DND-41 (cell line): ENCODE results near the gene FOXP1.

ENCODE experiments used
- ATAC-seq: fragments of 200-7000 bp; cut with Tn5 transposase; 3 replicates; pipeline ENCODE4 v1.9.1; 2021; ENCODE audit warnings: low read depth; ENCODE audit not compliant: insufficient read depth
- DNase-seq: peaks from one replicate; pipeline ENCODE4 v3.0.0-alpha.2; 2020
- H2AFZ ChIP-seq: 2 replicates; pipeline ENCODE4 v1.6.0; 2012; ENCODE audit warnings: low read depth, low read length
- H3K27ac ChIP-seq: 2 replicates; pipeline ENCODE4 v1.5.1; 2012; ENCODE audit warnings: low read length, inconsistent platforms
- H3K27me3 ChIP-seq: fragments of 200-600 bp; sonication (generic); 2 replicates; pipeline ENCODE4 v1.6.0; 2012; ENCODE audit warnings: low read length, mild to moderate bottlenecking, inconsistent platforms; ENCODE audit not compliant: insufficient read depth, poor library complexity
- H3K36me3 ChIP-seq: 2 replicates; pipeline ENCODE4 v1.5.1; 2012; ENCODE audit warnings: low read length, inconsistent platforms; ENCODE audit not compliant: insufficient read depth
- H3K4me1 ChIP-seq: 2 replicates; pipeline ENCODE4 v1.5.1; 2012; ENCODE audit warnings: mild to moderate bottlenecking, low read length; ENCODE audit not compliant: insufficient read depth
- H3K4me2 ChIP-seq: 2 replicates; pipeline ENCODE4 v1.6.0; 2012; ENCODE audit warnings: mild to moderate bottlenecking, moderate library complexity, low read length, inconsistent platforms; ENCODE audit not compliant: insufficient read depth
- H3K4me3 ChIP-seq, 2 experiments: fragments of 200-600 bp in 1 of 2; shearing (Covaris generic) in 1 of 2; 2 replicates each; pipeline ENCODE4 v1.5.1; 2012 to 2016; ENCODE audit warnings: inconsistent platforms in 2 of 2, low read length in 2 of 2, mild to moderate bottlenecking in 2 of 2, low read depth in 1 of 2, moderate library complexity in 1 of 2
- H3K79me2 ChIP-seq: 2 replicates; pipeline ENCODE4 v1.6.0; 2012; ENCODE audit warnings: low read length, inconsistent platforms; ENCODE audit not compliant: insufficient read depth
- H3K9ac ChIP-seq: 2 replicates; pipeline ENCODE4 v1.6.0; 2012; ENCODE audit warnings: low read depth, mild to moderate bottlenecking, inconsistent platforms, low read length, moderate library complexity
- H3K9me3 ChIP-seq: 2 replicates; pipeline ENCODE4 v1.5.1; 2012; ENCODE audit warnings: low read length, moderate library complexity, mild to moderate bottlenecking, inconsistent platforms; ENCODE audit not compliant: insufficient read depth, severe bottlenecking
- H4K20me1 ChIP-seq: 2 replicates; pipeline ENCODE4 v1.6.0; 2012; ENCODE audit warnings: low read length; ENCODE audit not compliant: insufficient read depth
- EZH2 ChIP-seq: IDR thresholded peaks from 3 replicates; pipeline ENCODE4 v1.6.1; 2012; ENCODE audit warnings: borderline replicate concordance, low read depth, mild to moderate bottlenecking, moderate library complexity, low read length, inconsistent platforms; ENCODE audit not compliant: severe bottlenecking
- TF ChIP-seq, protein P1 (sequence below): IDR thresholded peaks from 2 replicates; pipeline ENCODE4 v1.5.1; 2012; ENCODE audit warnings: borderline replicate concordance, low read length, moderate library complexity, mild to moderate bottlenecking; ENCODE audit not compliant: poor library complexity, severe bottlenecking; ENCODE audit errors: extremely low read depth

FOXP1 gene

GRCh38 chr3:71104976-71105375 lies 478.6 kb downstream of the FOXP1 start:
- Histone ChIP-seq H3K27ac (no peak overlapping the region), H4K20me1 (peaks cover 13% of the 10 kb centered on the region; the same call in 1 of the 2 replicates), H3K4me2 (no peak overlapping the region), H2AFZ (no peak overlapping the region), H3K4me1 (no peaks in the 10 kb centered on the region), H3K27me3 (no peaks in the 10 kb centered on the region), H3K36me3 (peaks cover 38% of the 10 kb centered on the region), H3K9ac (no peak overlapping the region), H3K79me2 (peaks cover 76% of the 10 kb centered on the region), H3K9me3 (no peaks in the 10 kb centered on the region), H3K4me3 (no peak overlapping the region)
- DNase-seq (no peak), ATAC-seq (no peak)
- TF ChIP-seq, protein P1, sequence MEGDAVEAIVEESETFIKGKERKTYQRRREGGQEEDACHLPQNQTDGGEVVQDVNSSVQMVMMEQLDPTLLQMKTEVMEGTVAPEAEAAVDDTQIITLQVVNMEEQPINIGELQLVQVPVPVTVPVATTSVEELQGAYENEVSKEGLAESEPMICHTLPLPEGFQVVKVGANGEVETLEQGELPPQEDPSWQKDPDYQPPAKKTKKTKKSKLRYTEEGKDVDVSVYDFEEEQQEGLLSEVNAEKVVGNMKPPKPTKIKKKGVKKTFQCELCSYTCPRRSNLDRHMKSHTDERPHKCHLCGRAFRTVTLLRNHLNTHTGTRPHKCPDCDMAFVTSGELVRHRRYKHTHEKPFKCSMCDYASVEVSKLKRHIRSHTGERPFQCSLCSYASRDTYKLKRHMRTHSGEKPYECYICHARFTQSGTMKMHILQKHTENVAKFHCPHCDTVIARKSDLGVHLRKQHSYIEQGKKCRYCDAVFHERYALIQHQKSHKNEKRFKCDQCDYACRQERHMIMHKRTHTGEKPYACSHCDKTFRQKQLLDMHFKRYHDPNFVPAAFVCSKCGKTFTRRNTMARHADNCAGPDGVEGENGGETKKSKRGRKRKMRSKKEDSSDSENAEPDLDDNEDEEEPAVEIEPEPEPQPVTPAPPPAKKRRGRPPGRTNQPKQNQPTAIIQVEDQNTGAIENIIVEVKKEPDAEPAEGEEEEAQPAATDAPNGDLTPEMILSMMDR: no peak
- no peak for TF ChIP-seq EZH2

DNA sequence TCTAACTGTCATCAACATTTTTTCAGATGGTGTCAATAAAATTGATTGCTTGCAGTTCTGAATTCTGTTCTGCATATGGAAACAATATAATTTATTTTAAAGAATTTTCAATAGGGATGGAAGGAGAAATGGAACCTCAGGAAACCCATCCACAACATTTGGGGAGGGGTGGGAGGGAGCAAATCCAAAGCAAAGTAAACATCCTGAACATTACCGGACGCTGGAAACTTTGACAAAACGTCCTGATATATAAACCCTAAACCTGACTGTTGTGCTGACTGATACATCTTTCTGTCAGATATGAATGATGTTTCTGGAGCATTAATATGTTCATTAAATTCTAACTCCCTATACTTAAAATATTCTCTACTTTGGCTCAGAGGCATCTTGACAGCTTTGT lies 479.0 kb downstream of the FOXP1 start:
- ATAC-seq (no peak), DNase-seq (no peak)
- Histone ChIP-seq H3K4me1 (no peaks in the 10 kb centered on the region), H3K36me3 (peaks cover 36% of the 10 kb centered on the region), H3K4me3 (no peak overlapping the region), H3K9me3 (no peaks in the 10 kb centered on the region), H3K9ac (no peak overlapping the region), H3K79me2 (peaks cover 79% of the 10 kb centered on the region), H3K4me2 (no peak overlapping the region), H4K20me1 (peaks cover 13% of the 10 kb centered on the region; the same call in 1 of the 2 replicates), H3K27ac (no peak overlapping the region), H3K27me3 (no peaks in the 10 kb centered on the region), H2AFZ (no peak overlapping the region)
- TF ChIP-seq, protein P1: no peak
- TF ChIP-seq EZH2: no peak

DNA sequence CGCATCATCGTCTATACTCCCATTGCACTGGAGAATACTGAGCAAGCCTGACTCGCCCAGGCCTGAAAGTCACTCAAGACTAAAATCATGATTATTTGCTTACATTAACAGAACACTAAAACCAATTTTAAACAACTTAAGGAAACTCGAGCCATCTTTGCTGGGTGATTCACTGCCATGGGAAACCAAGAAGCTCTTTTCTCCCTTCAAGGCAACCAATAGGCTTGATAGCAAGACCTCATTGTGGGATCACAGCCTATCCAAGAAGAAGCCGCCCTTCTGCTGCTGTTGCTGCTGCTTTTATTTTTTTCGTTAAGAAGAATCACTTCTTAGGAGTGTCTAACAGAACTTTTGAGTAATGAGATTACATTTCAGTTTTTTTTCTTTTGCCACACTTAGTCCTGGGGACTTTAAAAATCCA lies 479.4 kb downstream of the FOXP1 start:
- TF ChIP-seq EZH2: no peak
- ATAC-seq (no peak), DNase-seq (no peak)
- Histone ChIP-seq H3K79me2 (peaks cover 78% of the 10 kb centered on the region), H4K20me1 (peaks cover 13% of the 10 kb centered on the region; the same call in 1 of the 2 replicates), H3K9ac (no peak overlapping the region), H3K9me3 (no peaks in the 10 kb centered on the region), H3K4me2 (no peak overlapping the region), H2AFZ (no peak overlapping the region), H3K4me3 (no peak overlapping the region), H3K36me3 (peaks cover 32% of the 10 kb centered on the region), H3K27me3 (no peaks in the 10 kb centered on the region), H3K4me1 (no peaks in the 10 kb centered on the region), H3K27ac (no peak overlapping the region)

DNA sequence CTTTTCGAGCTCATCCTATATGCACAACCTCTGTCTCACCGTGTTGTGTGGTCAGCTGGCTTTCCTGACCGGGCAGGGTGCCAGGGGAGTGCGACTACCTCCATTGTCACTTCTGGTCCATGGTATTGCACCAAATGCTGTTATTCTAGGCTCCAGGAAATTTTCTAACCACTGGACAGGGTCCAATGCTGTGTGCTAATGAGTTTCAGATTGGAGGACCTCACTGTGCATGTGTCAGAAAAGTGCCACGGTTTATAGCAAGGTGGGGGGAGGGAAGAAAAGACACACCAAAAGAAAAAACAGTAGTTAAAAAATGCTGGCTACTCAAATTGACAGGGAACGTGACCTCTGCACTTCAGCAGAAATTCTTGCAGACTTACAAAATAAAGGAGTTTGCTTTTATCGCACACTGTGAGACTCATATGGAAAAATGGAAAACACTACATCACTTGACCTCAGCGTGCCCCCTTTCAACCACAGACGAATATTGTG lies 480.1 kb downstream of the FOXP1 start:
- no peaks in the 10 kb centered on the region for H3K9me3 ChIP-seq
- no peaks in the 10 kb centered on the region for H3K4me1 ChIP-seq
- no peak overlapping the region for H3K4me2 ChIP-seq
- ATAC-seq: no peak
- no peak overlapping the region for H2AFZ ChIP-seq
- no peak for DNase-seq
- peaks cover 28% of the 10 kb centered on the region for H3K36me3 ChIP-seq
- H3K27ac ChIP-seq: no peak overlapping the region
- TF ChIP-seq, protein P1: no peak
- no peak for TF ChIP-seq EZH2
- H3K27me3 ChIP-seq: no peaks in the 10 kb centered on the region
- H4K20me1 ChIP-seq: peaks cover 13% of the 10 kb centered on the region; the same call in 1 of the 2 replicates
- H3K9ac ChIP-seq: no peak overlapping the region
- no peak overlapping the region for H3K4me3 ChIP-seq
- peaks cover 83% of the 10 kb centered on the region for H3K79me2 ChIP-seq
